H54 (cell line): ENCODE data around the gene WNT4.
A peak's percentile ranks its signal among the peaks of the same experiment; 100 is the strongest.

Source experiments
- DNase-seq: peaks from one replicate; pipeline ENCODE4 v3.0.0; 2011; ENCODE audit warnings: low spot score, mixed read lengths; ENCODE audit not compliant: insufficient read length
- FAIRE-seq: peaks from 3 replicates; lab custom pipeline; 2011; peaks lifted over from hg19 to GRCh38; lab: Jason Lieb, UNC
- POLR2A ChIP-seq: IDR thresholded peaks from 2 replicates; pipeline ENCODE4 v1.6.1; 2011; ENCODE audit warnings: low read depth, mild to moderate bottlenecking, low read length

WNT4 gene

DNA sequence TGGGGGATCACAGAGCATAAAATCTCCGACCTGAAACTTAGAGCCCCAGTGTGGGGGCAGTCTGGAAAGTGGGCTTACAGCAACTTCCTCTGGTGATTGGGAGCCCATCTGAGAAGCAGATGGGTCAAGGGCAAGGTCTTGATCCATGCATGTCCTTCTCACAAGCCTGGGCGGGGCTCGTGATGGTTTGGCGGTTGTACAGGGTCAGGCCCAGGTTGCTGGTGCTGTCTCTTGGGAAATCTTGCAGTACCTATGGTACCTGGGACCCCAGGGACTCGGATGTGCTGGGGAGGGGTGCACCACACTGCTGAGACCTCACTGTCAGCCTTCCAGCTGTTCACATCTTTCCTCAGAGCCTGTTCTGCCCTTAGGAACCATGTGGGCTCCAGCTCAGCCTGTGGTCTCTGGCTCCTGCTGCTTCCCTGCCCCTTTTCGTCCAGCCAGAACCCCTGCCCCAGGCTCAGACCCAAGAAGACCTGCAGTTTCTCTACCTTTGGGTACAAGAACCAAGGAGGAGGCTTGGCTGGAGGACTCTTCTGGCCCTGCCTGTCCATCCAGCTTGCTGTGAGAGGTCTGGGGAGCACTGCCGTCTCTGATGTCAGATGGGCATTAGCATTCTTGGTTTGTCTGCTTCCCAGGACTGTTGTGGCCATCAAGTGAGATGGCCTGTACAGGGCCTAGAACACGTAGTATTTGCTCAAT, 24.5 kb downstream of the WNT4 start:
- DNase-seq = no peak
- TF ChIP-seq POLR2A = no peak

GRCh38 chr1:22117851-22118250, 25.0 kb downstream of the WNT4 start:
- no peak for DNase-seq
- no peak for TF ChIP-seq POLR2A
- FAIRE-seq = no peak

More for the DNA sequence above, 24.5 kb downstream of the WNT4 start:
- FAIRE-seq = no peak

DNA sequence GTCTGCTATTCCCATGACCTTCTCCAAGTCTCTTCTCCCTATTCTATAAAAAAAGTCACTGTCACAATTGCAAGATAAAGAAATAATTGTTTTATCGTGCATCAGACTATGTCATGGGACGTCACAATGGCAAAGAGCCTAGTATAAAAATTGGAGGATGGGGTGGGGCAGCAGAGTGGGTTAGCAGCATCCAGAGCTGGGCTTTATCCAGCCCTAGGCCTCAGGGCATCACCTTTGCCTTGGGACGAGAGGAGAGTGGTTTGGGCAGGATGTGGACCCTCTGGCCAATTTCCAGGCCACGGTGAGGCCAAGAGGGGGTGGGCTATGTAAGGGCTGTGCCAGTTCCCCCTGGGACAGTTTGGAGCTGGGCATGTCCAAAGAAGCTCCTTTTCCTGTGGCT, 25.7 kb downstream of the WNT4 start:
- DNase-seq (no peak), FAIRE-seq (no peak)
- TF ChIP-seq POLR2A = no peak

DNA sequence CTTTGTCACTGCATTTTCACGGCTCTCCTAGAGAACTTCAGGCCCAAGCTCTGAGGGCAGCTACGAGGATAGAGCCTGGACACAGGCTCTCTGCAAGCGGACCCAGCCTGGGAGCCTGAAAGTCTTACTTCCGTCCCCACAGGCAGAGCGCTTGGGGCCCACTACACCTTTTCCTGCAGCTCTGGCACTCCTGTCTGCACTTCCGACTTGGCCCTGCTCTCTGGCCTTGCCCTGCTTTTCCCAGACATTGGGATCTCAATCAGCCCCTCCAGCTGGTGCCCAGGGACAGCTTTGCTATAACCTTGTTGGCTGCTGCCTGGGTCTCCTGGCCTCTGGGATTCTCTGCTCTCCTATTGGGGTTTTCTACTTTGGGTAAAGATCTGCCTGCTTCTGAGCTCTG, 27.6 kb downstream of the WNT4 start:
- FAIRE-seq = no peak
- no peak for TF ChIP-seq POLR2A
- no peak for DNase-seq

GRCh38 chr1:22114083-22115012, 28.5 kb downstream of the WNT4 start:
- FAIRE-seq (no peak), DNase-seq (no peak)
- TF ChIP-seq POLR2A = no peak

DNA sequence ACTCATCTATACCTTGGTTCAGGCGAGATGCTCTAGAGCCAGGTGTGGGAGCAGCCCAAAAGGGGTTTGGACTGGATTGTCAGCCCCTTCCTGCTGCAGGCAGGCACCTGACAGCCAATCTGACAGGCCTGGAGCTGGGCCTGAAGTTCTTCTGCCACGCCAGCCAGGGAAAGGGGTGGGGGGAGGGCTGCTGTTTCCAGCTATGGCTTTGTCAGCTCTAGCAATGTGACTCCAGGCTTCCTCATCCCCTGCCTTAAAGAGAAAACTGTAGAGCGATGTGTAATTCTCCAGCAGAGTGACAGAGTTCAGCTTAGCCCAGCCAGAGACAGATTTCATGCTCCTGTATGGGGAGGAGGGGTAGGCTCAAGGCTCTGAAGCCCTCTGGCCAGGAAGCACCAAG, 30.3 kb downstream of the WNT4 start:
- DNase-seq (no peak), FAIRE-seq (no peak)

GRCh38 chr1:22111620-22112019, 31.3 kb downstream of the WNT4 start:
- TF ChIP-seq POLR2A = no peak

More for the DNA sequence above, 30.3 kb downstream of the WNT4 start:
- no peak for TF ChIP-seq POLR2A

GRCh38 chr1:22111115-22111514, 31.8 kb downstream of the WNT4 start:
- no peak for FAIRE-seq
- TF ChIP-seq POLR2A = no peak
- DNase-seq = no peak

More at GRCh38 chr1:22111620-22112019, 31.3 kb downstream of the WNT4 start:
- FAIRE-seq (no peak), DNase-seq (peak; percentile 50)

DNA sequence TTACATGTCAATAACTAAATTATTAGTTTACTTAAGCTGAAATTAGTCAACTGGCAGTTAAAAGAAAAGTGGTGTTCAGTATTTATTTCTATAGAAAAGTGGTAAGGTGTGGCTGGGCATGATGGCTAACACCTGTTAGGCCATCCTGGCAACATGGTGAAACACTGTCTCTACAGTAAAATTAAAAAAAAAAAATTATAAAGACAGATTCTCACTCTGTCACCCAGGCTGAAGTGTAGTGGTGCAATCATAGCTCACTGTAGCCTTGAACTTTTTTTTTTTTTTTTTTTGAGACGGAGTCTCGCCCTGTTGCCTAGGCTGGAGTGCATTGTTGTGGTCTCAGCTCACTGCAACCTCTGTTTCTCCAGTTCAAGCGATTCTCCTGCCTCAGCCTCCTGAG, 32.9 kb downstream of the WNT4 start:
- TF ChIP-seq POLR2A = no peak
- DNase-seq = no peak
- no peak for FAIRE-seq

GRCh38 chr1:22108339-22109105, 34.4 kb downstream of the WNT4 start:
- FAIRE-seq (no peak), DNase-seq (no peak)
- TF ChIP-seq POLR2A = no peak

GRCh38 chr1:22107126-22107525, 35.8 kb downstream of the WNT4 start:
- no peak for DNase-seq
- no peak for FAIRE-seq
- TF ChIP-seq POLR2A = no peak

- TF ChIP-seq POLR2A = no peak
- DNase-seq = no peak
- peak; percentile 83 for FAIRE-seq
These were observed 37.2 kb downstream of the WNT4 start for GRCh38 chr1:22105611-22106207.

DNA sequence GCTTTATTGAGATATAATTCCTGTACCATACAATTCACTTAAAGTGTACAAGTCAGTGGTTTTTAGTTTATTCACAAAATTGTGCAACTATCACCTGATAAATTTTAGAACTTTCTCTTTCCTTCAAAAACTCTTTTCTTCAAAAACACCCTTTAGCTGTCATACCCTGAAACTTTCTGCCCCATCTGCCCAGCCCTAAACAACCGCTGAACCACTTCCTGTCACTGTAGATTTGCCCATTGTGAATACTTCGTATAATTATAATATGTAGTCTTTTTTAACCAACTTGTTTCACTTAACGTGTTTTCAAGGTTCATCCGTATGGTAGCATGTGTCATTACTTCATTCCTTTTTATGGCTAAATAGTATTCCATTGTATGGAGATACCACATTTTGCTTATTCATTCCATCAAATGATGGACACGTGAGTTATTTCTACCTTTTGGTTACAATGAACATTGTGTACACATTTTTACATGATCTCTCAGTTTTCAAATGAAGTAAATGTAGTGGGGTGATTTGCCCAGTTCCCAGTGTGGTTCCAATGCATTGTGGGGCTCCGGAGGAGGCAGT, 37.9 kb downstream of the WNT4 start:
- TF ChIP-seq POLR2A = no peak
- DNase-seq (no peak), FAIRE-seq (no peak)

- DNase-seq = no peak
- FAIRE-seq = no peak
These were observed 38.8 kb downstream of the WNT4 start for GRCh38 chr1:22104094-22104493.

More at GRCh38 chr1:22104094-22104493, 38.8 kb downstream of the WNT4 start:
- no peak for TF ChIP-seq POLR2A
